Liver (tissue), 9 donors: ENCODE results near the gene DOCK11. TPM values are rescaled to one million over a fixed set of nuclear protein-coding genes. Genes with fewer than 3 reads are reported as not detected.

Source experiments
- DNase-seq: peaks from one replicate; pipeline ENCODE4 v3.0.0-alpha.2; 2017; ENCODE audit warnings: low spot score
- H3K27ac ChIP-seq, 2 donors: one replicate each; pipeline ENCODE4 v1.7.0; 2013; ENCODE audit warnings: inconsistent platforms in 2 of 2, low read length in 2 of 2, control low read depth in 1 of 2, low read depth in 1 of 2, mild to moderate bottlenecking in 1 of 2
- H3K27me3 ChIP-seq, 4 donors: one replicate each; pipeline versions ENCODE4 v1.6.1 to v1.7.0; 2013; ENCODE audit warnings: low read length in 3 of 4, inconsistent platforms in 1 of 4, mild to moderate bottlenecking in 1 of 4, moderate library complexity in 1 of 4; ENCODE audit not compliant: control insufficient read depth in 4 of 4, insufficient read depth in 4 of 4
- H3K36me3 ChIP-seq, 4 donors: one replicate each; pipeline versions ENCODE4 v1.6.1 to v1.7.0; 2013; ENCODE audit warnings: low read length in 3 of 4, mild to moderate bottlenecking in 3 of 4, low read depth in 1 of 4, moderate library complexity in 1 of 4; ENCODE audit not compliant: control insufficient read depth in 4 of 4, insufficient read depth in 3 of 4
- H3K4me1 ChIP-seq, 4 donors: one replicate each; pipeline versions ENCODE4 v1.6.1 to v1.7.0; 2013; ENCODE audit warnings: low read length in 3 of 4, mild to moderate bottlenecking in 3 of 4, moderate library complexity in 1 of 4; ENCODE audit not compliant: control insufficient read depth in 4 of 4, insufficient read depth in 4 of 4
- H3K4me3 ChIP-seq, 3 donors: one replicate each; pipeline versions ENCODE4 v1.6.1 to v1.7.0; 2013; ENCODE audit warnings: low read length in 3 of 3, control low read depth in 1 of 3, low read depth in 1 of 3, mild to moderate bottlenecking in 1 of 3
- H3K9ac ChIP-seq, 2 donors: one replicate each; pipeline ENCODE4 v1.7.0; 2013; ENCODE audit warnings: low read length in 2 of 2, mild to moderate bottlenecking in 2 of 2, moderate library complexity in 2 of 2, control low read depth in 1 of 2, low read depth in 1 of 2
- H3K9me3 ChIP-seq, 4 donors: one replicate each; pipeline versions ENCODE4 v1.6.1 to v1.7.0; 2013; ENCODE audit warnings: low read length in 3 of 4; ENCODE audit not compliant: control insufficient read depth in 4 of 4
- ATF3 ChIP-seq: IDR thresholded peaks from 2 replicates; pipeline ENCODE4 v1.6.1; 2016; ENCODE audit warnings: antibody characterized with exemption
- CTCF ChIP-seq: fragments of 150-350 bp; IDR thresholded peaks from 2 replicates; pipeline ENCODE4 v1.5.1; 2017; ENCODE audit warnings: improper control_type of control experiment, low read depth, low read length; ENCODE audit not compliant: missing input control
- EGR1 ChIP-seq, 2 donors: IDR thresholded peaks; 2 replicates each; pipeline ENCODE4 v1.6.1; 2016 to 2018; ENCODE audit warnings: antibody characterized with exemption in 2 of 2, low read depth in 2 of 2
- FOXA1 ChIP-seq: IDR thresholded peaks from 2 replicates; pipeline ENCODE4 v1.6.1; 2016; ENCODE audit warnings: antibody characterized with exemption
- FOXA2 ChIP-seq: IDR thresholded peaks from 2 replicates; pipeline ENCODE4 v1.6.1; 2016; ENCODE audit warnings: antibody characterized with exemption
- GABPA ChIP-seq, 2 donors: IDR thresholded peaks in 1 of 2; conservative IDR thresholded peaks in 1 of 2; 2 replicates each; pipeline ENCODE4 v1.6.1; 2016; ENCODE audit warnings: antibody characterized with exemption in 2 of 2, mild to moderate bottlenecking in 1 of 2, moderate library complexity in 1 of 2
- HNF4A ChIP-seq, 2 donors: conservative IDR thresholded peaks; 2 replicates each; pipeline ENCODE4 v1.6.1; 2016; ENCODE audit warnings: antibody characterized with exemption in 2 of 2, mild to moderate bottlenecking in 2 of 2
- HNF4G ChIP-seq: IDR thresholded peaks from 2 replicates; pipeline ENCODE4 v1.6.1; 2016; ENCODE audit warnings: antibody characterized with exemption
- JUND ChIP-seq, 2 donors: IDR thresholded peaks; 2 replicates each; pipeline ENCODE4 v1.6.1; 2016; ENCODE audit warnings: antibody characterized with exemption in 2 of 2
- MAX ChIP-seq: IDR thresholded peaks from 2 replicates; pipeline ENCODE4 v1.6.1; 2016; ENCODE audit warnings: antibody characterized with exemption
- NR2F2 ChIP-seq: IDR thresholded peaks from 2 replicates; pipeline ENCODE4 v1.6.1; 2016; ENCODE audit warnings: antibody characterized with exemption
- RAD21 ChIP-seq, 2 donors: IDR thresholded peaks; 2 replicates each; pipeline ENCODE4 v1.6.1; 2016; ENCODE audit warnings: antibody characterized with exemption in 2 of 2, mild to moderate bottlenecking in 2 of 2
- REST ChIP-seq: IDR thresholded peaks from 2 replicates; pipeline ENCODE4 v1.6.1; 2016; ENCODE audit warnings: antibody characterized with exemption, mild to moderate bottlenecking
- RXRA ChIP-seq, 2 donors: IDR thresholded peaks; 2 replicates each; pipeline ENCODE4 v1.6.1; 2017 to 2018; ENCODE audit warnings: antibody characterized with exemption in 2 of 2, mild to moderate bottlenecking in 1 of 2
- TAF1 ChIP-seq: conservative IDR thresholded peaks from 2 replicates; pipeline ENCODE4 v1.6.1; 2016; ENCODE audit warnings: antibody characterized with exemption, mild to moderate bottlenecking
- YY1 ChIP-seq: IDR thresholded peaks from 2 replicates; pipeline ENCODE4 v1.6.1; 2016; ENCODE audit warnings: antibody characterized with exemption, mild to moderate bottlenecking
- ZBTB33 ChIP-seq: IDR thresholded peaks from 2 replicates; pipeline ENCODE4 v1.6.1; 2016; ENCODE audit warnings: antibody characterized with exemption
- WGBS: extraction: QIAGEN DNeasy Blood & Tissue Kit; methylation state at CpG from one replicate; pipeline ENCODE4 v1.1.7; 2013; 5-methylcytosine and 5-hydroxymethylcytosine counted together
- polyA plus RNA-seq, 2 donors: library from polyadenylated mRNA; stranded (reverse) in 1 of 2; unstranded in 1 of 2; fragments of 200-250 nt in 1 of 2; fragments of >200 nt in 1 of 2; fragmentation: Nextera tagmentation in 1 of 2; extraction: Ambion mirVana in 1 of 2; gene quantifications; one replicate each; pipeline versions ENCODE4 v1.2.1 to v1.2.3, GENCODE V29; 2013 to 2015
- total RNA-seq, 2 donors: library from RNA; depleted of rRNA; stranded (reverse); fragments of >200 nt; gene quantifications; one replicate each; pipeline ENCODE4 v1.2.3, GENCODE V29; 2014
- donor health status: healthy.
- donor health status: healthy.
- donor health status: healthy.
- donor health status: healthy.
- donor health status: healthy.

DOCK11 gene
- total and polyA plus RNA-seq, 4 donors: 1.3 to 9.3 (median 3.7) TPM

- Histone ChIP-seq H3K9ac (no peak overlapping the region), H3K4me1 (no peaks in the 10 kb centered on the region), H3K36me3 (no peaks in the 10 kb centered on the region), H3K27ac (no peak overlapping the region), H3K4me3 (no peak overlapping the region), H3K9me3 (no peaks in the 10 kb centered on the region), H3K27me3 (no peaks in the 10 kb centered on the region)
- TF ChIP-seq TAF1 (no peak), REST (no peak), CTCF (no peak), HNF4A (conservative IDR thresholded peaks at IDR 0.05) (no peak), EGR1 (IDR thresholded peaks at IDR 0.05; ENCODE audit: low read depth in 2 of 2) (no peak), NR2F2 (no peak), HNF4G (no peak), RAD21 (IDR thresholded peaks at IDR 0.05) (no peak), RXRA (IDR thresholded peaks at IDR 0.05) (no peak), FOXA1 (no peak), FOXA2 (no peak), JUND (IDR thresholded peaks at IDR 0.05) (no peak)
- WGBS: 38% methylated on average over 5 of the region's 5 CpGs
- DNase-seq: peak; percentile 33
These were observed 81.4 kb downstream of the DOCK11 start for GRCh38 chrX:118577041-118577440.

- Histone ChIP-seq H3K27ac (no peak overlapping the region), H3K36me3 (no peaks in the 10 kb centered on the region), H3K9me3 (no peaks in the 10 kb centered on the region), H3K9ac (no peak overlapping the region), H3K4me1 (no peaks in the 10 kb centered on the region), H3K4me3 (no peak overlapping the region), H3K27me3 (no peaks in the 10 kb centered on the region)
- 67% methylated on average over 1 of the region's 1 CpG for WGBS
- DNase-seq: no peak
- TF ChIP-seq YY1 (no peak), ZBTB33 (no peak), RXRA (IDR thresholded peaks at IDR 0.05) (no peak), TAF1 (no peak), MAX (no peak), JUND (IDR thresholded peaks at IDR 0.05) (no peak), ATF3 (no peak), HNF4G (no peak), CTCF (no peak), NR2F2 (no peak), GABPA (IDR thresholded peaks at IDR 0.05 in 1 of 2, conservative IDR thresholded peaks at IDR 0.05 in 1 of 2) (no peak), REST (no peak), HNF4A (conservative IDR thresholded peaks at IDR 0.05) (no peak), FOXA2 (no peak), EGR1 (IDR thresholded peaks at IDR 0.05; ENCODE audit: low read depth in 2 of 2) (no peak), RAD21 (IDR thresholded peaks at IDR 0.05) (no peak), FOXA1 (no peak)
These were observed 83.8 kb downstream of the DOCK11 start for GRCh38 chrX:118579417-118579816.
